Stimulated activated CD4-positive, alpha-beta T cell treated with anti-CD3 and anti-CD28 coated beads, TNF-alpha, amount 100 ng/mL, for 1 hour (primary cell): Measurements from ENCODE around the gene POLR1G.
A peak's percentile ranks its signal among the peaks of the same experiment; 100 is the strongest.
"Not testable (repeated sequence)": the region's sequence is repeated elsewhere in the genome, so short reads cannot be mapped to it uniquely, and the experiment has no call there.

Experiments
- DNase-seq, 3 donors: peaks; one replicate each; pipeline ENCODE4 v3.0.0-alpha.2; 2020; ENCODE audit warnings: low read depth in 3 of 3, low spot score in 1 of 3

Gene POLR1G

GRCh38 chr19:45419895-45420294, 13.5 kb downstream of the POLR1G start:
- DNase-seq, result no peak

- no peak for DNase-seq
Observed at GRCh38 chr19:45420356-45420755, 13.9 kb downstream of the POLR1G start.

- no peak for DNase-seq
Observed at GRCh38 chr19:45420871-45421270, 14.4 kb downstream of the POLR1G start.

GRCh38 chr19:45421947-45422498, 15.6 kb downstream of the POLR1G start:
- DNase-seq, result no peak

- peak; percentile 51 to 68 (median 58) for DNase-seq
Observed at GRCh38 chr19:45423033-45423588, 16.7 kb downstream of the POLR1G start.

- DNase-seq, result peak in 1 of 3 donors; percentile 48
Observed at GRCh38 chr19:45423589-45424190, 17.2 kb downstream of the POLR1G start, which contains the start of gene ERCC1. ERCC1 (minus strand) TSS chr19:45423917; CDS start chr19:45423374, 543 bp downstream.

GRCh38 chr19:45424191-45425058, 18.0 kb downstream of the POLR1G start:
- no peak for DNase-seq

- no peak for DNase-seq
Observed at GRCh38 chr19:45428384-45429231, 22.2 kb downstream of the POLR1G start.

GRCh38 chr19:45429896-45430295, 23.5 kb downstream of the POLR1G start:
- not testable (repeated sequence) for DNase-seq

GRCh38 chr19:45431008-45431407, 24.6 kb downstream of the POLR1G start:
- not testable (repeated sequence) for DNase-seq

- not testable (repeated sequence) for DNase-seq
Observed at GRCh38 chr19:45432543-45432942, 26.1 kb downstream of the POLR1G start.

GRCh38 chr19:45437328-45437727, 30.9 kb downstream of the POLR1G start:
- DNase-seq, result no peak

GRCh38 chr19:45439190-45439568, 32.7 kb downstream of the POLR1G start:
- no peak for DNase-seq

GRCh38 chr19:45439569-45440258, 33.3 kb downstream of the POLR1G start:
- peak; percentile 56 to 79 (median 77) for DNase-seq

- no peak for DNase-seq
Observed at GRCh38 chr19:45440259-45440638, 33.8 kb downstream of the POLR1G start.

- no peak for DNase-seq
Observed at GRCh38 chr19:45440873-45441654, 34.6 kb downstream of the POLR1G start.

- no peak for DNase-seq
Observed at GRCh38 chr19:45442408-45442777, 35.9 kb downstream of the POLR1G start.

GRCh38 chr19:45442778-45443461, 36.5 kb downstream of the POLR1G start:
- DNase-seq, result no peak
